Endometrial microvascular endothelial cells (primary cell): ENCODE results near the gene LAMA5. TPM values are rescaled to one million over a fixed set of nuclear protein-coding genes. Genes with fewer than 3 reads are reported as not detected.

Experiments used
- in situ Hi-C: cut with HindIII; loops from 2 replicates; pipeline ENCODE4 v1.10.0; 2017; ENCODE audit warnings: low sequenced_read_pairs, low pct_unique_long_range_greater_than_20kb; ENCODE audit errors: inconsistent ontology term
- total RNA-seq: library from RNA; depleted of rRNA; stranded (reverse); fragments of >200 nt; gene quantifications from one replicate; pipeline ENCODE4 v1.2.3, GENCODE V29; 2015; ENCODE audit errors: inconsistent ontology term

Gene LAMA5
- total RNA-seq, 1 donor from 2014 or later, result 132 TPM

DNA sequence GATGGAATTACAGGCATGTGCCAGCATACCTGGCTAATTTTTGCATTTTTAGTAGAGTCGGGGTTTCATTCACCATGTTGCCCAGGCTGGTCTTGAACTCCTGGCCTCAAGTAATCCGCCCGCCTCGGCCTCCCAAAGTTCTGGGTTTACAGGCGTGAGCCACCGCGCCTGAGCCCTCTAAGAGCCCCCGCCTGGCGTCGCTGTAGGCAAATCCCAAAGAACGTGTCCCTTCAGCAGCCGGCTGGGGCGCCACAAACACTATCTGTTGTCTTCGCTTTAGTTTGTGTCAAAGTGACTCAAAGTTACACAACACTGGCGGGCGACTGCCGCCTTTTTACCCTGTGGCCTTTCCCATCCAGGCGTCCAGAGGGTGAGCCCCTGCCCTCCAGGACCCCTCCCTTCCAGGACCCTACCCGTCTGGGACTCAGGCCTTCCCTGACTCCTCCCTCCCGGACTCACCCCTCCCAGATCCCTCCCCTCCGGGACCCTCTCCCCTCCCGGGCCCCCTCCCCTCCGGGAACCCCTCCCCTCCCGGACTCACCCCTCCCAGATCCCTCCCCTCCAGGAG is 65.3 kb downstream of the LAMA5 start:
- in situ Hi-C loops, result no loop called here

DNA sequence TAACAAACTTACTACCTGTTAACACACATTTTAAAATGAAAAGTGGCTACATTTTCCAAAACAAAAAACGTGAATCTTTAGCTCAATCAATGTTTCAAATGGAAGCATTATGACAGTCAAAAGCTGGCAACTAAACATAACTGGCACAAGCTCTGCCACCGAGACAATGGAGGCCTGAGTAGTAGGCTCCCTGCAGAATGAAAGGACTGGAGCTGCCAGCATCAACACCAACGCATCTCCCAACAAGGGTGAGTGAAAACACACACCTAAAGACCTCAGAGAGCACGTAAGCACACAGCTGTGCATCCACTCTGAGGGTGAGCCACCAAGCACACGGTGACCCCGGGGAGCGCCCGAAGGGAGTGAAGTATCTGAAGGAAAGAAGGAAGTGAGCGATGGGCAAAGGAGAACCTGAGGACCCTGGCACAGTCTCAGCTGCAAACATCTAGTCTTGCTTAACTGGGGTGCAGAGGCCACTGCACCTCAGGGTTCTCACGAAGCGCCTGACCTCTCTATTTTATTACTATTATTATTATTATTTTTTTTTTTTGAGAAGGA is 65.9 kb downstream of the LAMA5 start:
- in situ Hi-C loops, result no loop called here

DNA sequence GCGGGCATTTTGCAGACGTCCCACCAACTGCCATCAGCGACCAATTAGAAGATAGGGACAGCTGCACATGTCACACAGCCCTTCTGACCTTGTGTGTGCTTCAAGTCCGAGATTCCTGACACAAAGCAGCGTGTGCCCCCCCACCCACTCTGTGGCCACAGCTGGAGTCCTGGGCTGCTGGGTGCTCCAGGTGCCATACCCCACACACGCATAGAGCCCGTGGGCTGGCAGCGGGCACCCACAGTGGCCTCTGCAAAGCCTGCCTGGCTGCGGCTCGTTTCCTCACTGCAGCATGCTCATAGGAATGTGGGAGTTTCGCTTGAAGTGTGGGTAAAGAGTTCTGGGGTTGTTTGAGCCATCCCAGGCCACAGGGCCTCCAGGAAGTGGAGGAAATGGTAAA is 66.8 kb downstream of the LAMA5 start:
- in situ Hi-C loops, result no loop called here

DNA sequence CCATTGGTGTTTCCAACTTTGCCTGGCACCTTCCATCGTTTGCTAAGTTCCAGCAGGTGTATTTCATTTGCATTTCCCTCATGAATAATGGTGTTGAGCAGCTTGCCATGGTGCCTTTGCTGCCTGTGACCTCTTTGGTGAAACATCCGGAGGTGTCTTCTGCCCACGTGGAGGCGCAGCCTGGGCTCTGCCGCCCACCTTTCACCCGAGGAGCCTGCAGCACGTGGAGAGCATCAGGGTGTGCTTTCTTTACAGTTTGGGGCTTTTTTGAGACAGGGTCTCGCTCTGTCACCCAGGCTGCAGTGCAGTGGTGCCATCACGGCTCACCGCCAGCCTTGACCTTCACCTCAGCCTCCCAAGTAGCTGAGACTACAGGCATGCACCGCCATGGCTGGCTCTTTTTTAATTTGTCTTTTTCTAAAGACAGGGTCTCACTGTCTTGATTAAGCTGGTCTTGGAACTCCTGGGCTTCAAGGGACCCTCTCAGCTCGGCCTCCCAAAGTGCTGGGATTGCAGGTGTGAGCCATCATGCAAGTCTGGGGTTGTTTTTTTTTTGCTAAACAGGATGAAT is 67.4 kb downstream of the LAMA5 start:
- in situ Hi-C loops, result no loop called here

DNA sequence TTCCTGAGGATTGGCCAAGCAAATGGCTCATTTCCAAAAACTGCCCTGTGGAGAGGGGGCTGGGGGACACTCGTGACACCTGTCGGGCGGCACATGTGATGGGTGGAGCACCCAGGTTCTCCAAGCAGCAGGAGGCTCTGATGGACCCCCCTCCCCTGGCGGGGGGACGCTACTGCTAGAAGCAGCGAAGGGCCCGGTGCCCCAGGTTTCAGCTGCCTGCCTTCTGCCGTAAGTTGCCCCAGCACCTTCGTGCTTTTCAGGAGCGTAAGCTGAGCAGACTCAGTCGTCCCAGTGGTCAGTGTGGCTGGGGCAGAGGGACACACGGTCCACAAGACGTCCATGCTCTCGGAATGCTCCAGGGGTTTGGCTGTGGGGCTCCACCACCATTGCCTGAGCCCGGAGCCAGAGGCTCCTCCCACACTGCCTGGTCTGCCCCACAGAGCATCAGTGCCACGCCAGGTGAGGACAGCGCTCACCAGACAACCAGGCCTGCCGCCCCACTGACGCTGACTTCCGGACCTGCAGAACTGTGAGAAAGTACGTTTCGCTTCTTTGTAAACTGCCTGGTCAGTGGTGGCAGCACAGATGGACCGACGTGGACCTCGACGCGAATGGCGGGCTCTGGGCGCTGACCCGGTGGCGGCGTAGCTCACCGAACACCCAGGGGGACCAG is 68.4 kb downstream of the LAMA5 start:
- in situ Hi-C loops, result no loop called here

DNA sequence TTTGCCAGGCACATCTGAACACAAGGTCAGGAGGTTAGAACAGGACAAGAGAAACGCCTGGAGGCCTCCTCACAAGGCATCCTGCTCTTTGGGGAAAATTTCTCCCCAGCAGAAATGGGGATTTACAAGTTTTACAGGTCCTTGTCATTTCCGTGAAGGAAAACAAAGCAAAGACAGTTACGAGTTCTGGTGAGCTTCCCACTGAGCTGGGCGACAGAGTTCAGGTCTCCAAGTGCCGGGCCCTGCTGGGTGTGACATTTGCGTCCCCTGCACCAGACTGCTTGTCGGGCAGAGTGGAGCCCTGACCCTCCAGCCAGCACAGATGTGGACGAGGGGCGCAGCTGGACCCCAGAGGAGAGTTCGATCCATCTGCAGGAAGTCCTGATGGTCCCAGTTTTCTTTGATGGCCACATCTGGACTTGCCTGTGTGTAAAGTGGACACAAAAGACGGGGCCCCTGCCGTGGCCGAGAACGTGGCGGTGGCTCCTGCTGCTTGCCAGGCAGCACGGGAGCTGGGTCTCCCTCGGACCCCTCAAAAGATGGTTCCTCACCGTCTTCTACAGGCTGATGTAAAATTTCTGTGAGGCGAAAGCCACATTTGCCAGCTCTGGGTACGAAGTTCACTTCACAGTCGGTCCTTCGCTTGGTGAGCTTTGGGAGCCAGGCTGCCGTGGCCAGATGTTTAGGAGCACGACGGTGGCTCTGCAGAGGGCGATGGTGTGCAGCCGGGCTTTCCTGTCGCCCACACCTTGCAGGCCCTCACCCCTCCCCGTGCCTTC is 69.5 kb downstream of the LAMA5 start:
- in situ Hi-C loops, result no loop called here

DNA sequence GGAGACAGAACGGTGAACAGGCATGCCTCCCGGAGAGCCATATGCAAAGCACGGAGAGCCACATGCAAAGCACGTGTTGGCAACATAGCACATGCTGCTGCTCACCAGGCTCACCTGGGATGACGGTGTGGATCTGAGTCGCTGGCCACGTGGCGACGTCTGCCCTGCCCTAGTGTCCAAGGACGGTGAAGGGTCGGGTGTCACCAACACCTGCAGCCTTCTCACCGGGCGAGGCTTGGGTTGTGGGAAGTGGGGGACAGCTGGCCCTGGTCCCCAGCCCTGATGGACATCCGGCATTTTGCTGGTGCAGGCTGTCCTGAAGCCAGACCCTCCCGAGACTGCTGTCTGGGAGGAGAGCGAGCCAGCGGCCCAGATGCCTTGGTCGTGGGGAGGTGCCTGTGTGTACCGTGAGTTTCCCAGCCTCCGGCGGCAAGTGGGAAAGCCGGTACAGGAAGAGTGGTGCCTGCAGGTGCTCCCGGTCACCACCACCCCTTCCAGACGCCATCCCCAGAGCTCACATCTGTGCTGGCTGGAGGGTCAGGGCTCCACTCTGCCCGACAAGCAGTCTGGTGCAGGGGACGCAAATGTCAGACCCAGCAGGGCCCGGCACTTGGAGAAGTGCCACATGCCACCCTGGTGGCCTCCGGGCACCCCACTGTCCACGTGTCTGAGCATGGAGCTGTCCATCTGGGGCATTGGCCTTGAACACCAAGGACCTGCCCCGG is 70.2 kb downstream of the LAMA5 start:
- in situ Hi-C loops, result no loop called here

DNA sequence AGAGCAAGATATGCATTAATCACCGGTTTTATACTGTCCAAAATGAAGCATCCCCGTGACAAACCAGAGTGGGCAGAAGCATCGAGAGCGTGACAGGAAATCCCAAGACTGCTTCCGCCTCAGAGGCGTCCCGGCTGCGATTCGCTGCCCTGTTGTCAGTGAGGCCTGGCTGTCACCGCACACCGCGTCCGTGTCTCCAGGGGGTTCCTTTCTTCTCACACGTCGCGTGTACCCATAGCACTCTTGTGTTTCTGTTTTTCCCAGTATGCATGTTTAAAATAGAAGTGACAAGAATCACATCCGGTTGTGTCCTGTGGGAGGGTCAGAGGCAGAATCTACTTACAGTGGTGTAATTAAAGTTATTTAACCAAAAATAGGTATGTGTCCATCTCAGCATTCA is 72.6 kb downstream of the LAMA5 start:
- in situ Hi-C loops, result no loop called here

DNA sequence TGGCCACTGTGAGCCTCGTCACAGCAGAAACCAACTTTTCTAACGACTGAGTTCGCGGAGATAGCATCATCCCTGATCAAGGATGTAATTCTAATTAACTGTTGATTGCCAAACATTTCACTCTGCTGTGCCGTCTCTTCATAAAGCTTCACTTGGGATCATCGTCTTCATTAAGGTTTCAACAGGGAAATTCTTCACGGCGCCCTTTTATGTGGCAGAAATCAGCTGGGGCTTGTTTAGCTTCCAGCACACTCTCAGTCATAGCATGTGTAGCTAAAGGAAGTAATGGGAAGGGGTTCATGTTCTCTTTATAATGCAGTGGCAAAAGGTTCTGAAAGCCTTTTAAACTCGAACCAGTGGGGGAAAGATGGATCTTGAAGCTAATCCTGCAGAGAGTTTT is 73.2 kb downstream of the LAMA5 start:
- in situ Hi-C loops, result no loop called here

DNA sequence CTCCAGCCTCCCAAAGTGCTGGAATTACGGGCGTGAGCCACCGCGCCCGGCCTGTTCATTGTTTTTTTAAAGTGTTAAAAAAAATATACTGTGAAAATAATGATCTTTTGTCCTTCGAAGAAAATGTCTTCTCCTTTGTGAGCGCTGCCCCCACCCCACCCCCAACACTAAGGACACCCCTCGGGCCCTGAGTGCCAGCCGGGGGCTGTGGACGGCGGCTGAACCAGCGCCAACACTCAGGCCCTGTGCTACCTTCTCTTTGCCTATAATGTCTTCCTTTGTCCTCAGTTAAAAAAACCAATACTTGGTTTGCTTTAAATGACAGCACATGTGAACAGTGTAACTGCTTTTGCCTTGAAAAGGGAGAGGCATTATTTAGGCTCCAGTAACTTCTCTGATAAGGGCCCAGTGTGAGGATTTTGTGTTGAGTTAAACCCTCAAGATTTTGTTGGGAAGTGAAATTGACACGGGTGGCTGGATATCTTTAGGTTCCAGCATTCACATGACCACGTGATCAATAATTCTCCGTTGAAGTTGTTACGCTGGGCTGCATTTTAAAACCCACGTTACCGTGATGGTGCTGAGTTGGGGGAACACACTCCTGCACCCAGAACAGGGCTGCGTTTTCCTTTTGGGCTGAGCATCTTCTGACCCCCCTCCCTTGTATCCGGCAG is 73.9 kb downstream of the LAMA5 start:
- in situ Hi-C loops, result no loop called here

DNA sequence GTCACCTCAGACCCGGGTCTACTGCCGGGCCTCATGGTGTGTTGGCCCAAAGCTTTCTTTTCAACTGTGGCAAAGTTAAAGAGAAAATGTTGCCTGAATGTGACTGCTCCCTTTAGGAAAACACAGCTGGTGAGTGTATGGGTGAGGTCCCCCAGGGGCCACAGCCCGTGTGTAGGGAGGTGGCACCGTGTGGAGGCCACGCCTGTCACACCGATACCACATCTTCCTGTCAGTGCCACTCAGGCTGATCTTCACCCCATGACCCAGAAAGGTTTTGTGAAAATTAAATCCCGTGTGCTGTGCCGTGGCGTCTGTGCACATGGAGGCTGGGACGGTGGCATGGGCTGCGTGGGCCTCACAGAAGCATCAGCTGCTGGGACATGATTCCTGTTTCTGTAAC is 75.0 kb downstream of the LAMA5 start:
- in situ Hi-C loops, result no loop called here

DNA sequence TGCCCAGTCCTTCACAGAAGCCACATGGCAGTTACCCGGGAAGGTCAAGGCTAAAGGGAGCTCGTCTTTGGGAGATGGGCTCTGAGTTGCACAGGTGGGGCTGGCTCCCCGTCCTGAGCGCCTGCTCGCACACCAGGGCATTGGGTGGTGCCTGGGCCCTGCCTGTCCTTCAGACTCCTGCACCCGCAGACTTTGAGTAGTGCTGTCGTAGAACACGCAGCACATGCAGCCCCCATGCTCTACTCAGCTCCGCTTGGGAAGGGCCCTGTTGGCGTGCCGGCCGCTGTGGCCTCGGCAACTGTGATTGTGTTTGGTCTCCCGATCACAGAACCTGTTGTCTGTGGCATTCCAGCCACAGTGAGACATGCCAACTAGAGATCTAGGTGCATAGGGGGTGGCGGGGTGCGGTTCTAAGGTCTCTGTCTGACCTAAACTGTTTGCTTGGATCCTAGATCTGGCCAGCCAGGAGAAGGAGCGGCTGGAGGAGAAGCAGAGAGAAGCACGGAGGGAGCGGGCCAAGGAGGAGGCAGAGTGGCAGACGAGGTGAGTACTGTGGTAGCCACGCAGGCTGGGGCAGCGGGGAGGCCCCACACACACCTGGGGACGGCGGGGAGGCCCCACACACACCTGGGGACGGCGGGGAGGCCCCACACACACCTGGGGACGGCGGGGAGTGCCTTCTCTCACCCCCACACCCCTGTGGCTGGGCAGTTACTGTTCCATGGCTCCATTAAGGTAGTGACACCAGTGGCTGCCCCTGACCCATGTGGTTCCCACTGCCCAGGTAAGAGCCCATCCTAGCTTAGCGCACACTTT is 75.7 kb downstream of the LAMA5 start:
- in situ Hi-C loops, result no loop called here

DNA sequence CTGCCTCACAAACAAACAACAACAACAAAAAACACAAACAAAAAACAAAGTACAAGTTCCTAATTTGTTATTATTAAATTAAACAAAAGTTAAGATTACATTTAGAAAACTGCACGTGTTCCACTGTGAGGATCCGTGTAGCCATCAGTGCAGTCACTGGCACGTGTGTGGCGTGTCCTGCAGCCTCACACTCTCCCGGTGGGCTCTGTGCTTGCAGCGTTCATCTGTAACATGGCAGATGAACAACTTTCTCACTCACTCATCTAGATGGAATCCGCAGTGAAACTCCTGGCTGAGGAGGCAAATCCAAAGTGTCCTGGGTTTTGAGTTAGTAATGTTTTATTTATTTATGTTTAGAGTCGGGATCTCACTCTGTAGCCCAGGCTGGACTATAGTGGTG is 77.2 kb downstream of the LAMA5 start:
- in situ Hi-C loops, result no loop called here

DNA sequence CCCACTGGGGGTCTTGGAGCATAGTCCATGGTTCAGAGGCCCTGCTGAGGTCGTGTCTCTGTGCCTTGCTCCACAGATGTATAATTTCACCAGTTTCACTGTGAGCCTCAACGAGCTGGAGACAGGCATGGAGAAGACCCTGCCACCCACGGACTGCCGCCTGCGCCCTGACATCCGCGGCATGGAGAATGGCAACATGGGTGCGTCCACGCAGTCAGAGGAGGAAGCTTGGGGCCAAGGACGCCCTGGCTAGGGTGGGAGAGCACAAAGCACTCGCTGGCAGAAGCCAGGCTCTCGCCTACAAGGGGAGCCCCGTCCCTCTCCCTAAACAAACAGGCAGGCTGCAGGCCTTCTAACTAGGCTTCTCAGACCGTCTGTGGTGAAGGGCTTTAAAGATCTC is 78.0 kb downstream of the LAMA5 start:
- in situ Hi-C loops, result no loop called here

DNA sequence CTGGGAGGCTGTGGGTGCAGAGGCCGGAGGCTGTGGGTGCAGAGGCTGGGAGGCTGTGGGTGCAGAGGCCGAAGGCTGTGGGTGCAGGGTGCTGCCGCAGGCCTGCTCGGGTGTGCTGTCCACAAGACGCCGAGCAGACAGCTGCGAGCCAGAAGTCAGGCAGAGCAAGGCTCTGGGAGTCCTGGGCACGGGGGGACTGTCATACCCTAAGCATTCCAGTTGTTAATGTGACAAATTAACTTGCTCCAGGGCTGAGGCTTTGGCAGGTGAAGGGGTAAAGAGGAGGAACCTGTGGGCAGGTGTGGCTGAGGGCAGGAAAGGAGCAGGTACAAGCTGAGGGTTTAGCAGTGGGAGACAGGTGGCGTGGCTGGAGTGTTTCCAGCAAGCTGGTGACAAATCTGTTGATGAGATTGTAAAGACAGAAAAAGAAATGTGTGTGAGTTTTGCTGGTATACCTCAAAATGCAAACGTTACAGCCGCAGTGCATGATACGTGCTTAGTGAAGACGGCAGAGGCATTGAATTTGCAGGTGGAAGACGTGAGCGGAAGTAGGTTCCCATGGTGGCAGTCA is 78.5 kb downstream of the LAMA5 start:
- in situ Hi-C loops, result no loop called here

DNA sequence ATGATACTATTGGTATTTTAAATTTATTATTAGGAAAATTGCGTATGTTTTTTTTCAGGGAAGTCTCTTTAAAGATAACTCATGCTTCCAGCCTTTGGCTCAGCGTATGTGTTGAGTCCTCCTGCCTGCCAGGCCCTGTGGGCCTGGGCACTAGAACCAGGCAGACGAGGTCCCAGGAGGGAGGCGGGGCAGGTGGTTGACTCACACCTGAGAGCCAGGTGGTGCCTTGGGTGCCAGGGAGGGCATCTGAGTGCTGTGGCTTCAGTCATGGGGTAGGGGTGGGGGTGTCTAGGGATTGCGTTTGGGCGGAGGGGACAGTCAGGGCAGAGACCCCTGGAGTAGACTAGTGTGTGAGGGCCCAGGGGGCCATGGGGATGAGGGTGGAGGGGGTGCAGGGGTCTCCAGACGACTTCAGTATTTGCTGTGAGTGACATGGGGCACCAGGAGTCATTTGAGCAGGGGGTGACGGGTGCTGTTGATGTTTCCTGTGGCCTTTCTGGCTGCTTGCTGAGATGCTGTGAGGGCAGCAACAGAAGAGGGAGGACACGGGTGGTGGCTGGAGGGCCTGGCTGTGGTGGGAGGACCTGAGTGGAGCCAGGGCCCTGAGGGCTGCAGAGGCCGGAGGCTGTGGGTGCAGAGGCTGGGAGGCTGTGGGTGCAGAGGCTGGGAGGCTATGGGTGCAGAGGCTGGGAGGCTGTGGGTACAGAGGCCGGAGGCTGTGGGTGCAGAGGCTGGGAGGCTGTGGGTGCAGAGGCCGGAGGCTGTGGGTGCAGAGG is 79.2 kb downstream of the LAMA5 start:
- in situ Hi-C loops, result no loop called here

DNA sequence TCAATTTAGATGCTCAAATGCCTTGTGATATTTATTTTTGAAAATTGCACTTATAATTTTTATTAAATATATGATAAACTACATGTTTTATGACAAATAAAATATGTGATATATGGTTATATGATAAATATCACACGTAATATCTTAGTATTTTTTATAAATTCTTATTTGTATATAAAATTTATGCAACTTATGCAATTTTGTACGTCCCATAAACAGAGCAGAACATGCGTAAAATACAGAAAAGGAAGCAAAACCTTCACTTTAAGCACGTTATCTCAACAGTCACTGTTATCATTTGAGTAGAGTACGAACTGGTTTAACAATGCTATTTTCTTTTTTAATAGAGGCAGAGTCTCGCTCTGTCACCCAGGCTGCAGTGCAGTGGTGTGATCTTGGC is 80.0 kb downstream of the LAMA5 start:
- in situ Hi-C loops, result no loop called here
